DMS79 treated with DMSO at 0.1 percent for 48 hours (cell line): Measurements from ENCODE around the gene GPR161.
"Not testable (repeated sequence)": the region's sequence is repeated elsewhere in the genome, so short reads cannot be mapped to it uniquely, and the experiment has no call there.

Experiments
- DNase-seq: peaks from one replicate; lab custom pipeline; 2025; lab: John Stamatoyannopoulos, UW

Gene GPR161

GRCh38 chr1:168136709-168137514 is at the start of gene GPR161:
TSS of gene GPR161 (minus strand) at chr1:168136930. CDS start at chr1:168104850, 32,080 bp downstream.
- peak; percentile 46 for DNase-seq

GRCh38 chr1:168181063-168181720 is 44.5 kb upstream of the GPR161 start:
- not testable (repeated sequence) for DNase-seq

- peak; percentile 42 for DNase-seq
Observed at GRCh38 chr1:168180148-168180524, 43.4 kb upstream of the GPR161 start.

GRCh38 chr1:168179438-168180147 is 42.9 kb upstream of the GPR161 start:
- DNase-seq, result peak; percentile 55

- peak; percentile 98 for DNase-seq
Observed at GRCh38 chr1:168178638-168179437, 42.1 kb upstream of the GPR161 start, which contains the start of gene TIPRL. TSS of gene TIPRL (plus strand) at chr1:168178962. CDS start at chr1:168179078, 116 bp downstream.

GRCh38 chr1:168178227-168178637 is 41.5 kb upstream of the GPR161 start:
- no peak for DNase-seq

- DNase-seq, result no peak
Observed at GRCh38 chr1:168172250-168172915, 35.7 kb upstream of the GPR161 start.

GRCh38 chr1:168170564-168171508 is 34.1 kb upstream of the GPR161 start:
- DNase-seq, result no peak

GRCh38 chr1:168167806-168168205 is 31.1 kb upstream of the GPR161 start:
- no peak for DNase-seq

- DNase-seq, result no peak
Observed at GRCh38 chr1:168164771-168165170, 28.0 kb upstream of the GPR161 start.

- DNase-seq, result no peak
Observed at GRCh38 chr1:168163670-168164069, 26.9 kb upstream of the GPR161 start.

- DNase-seq, result peak; percentile 11
Observed at GRCh38 chr1:168161459-168161858, 24.7 kb upstream of the GPR161 start.

GRCh38 chr1:168159979-168160378 is 23.2 kb upstream of the GPR161 start:
- no peak for DNase-seq

GRCh38 chr1:168159251-168159650 is 22.5 kb upstream of the GPR161 start:
- no peak for DNase-seq

- DNase-seq, result no peak
Observed at GRCh38 chr1:168157638-168158037, 20.9 kb upstream of the GPR161 start.

GRCh38 chr1:168155910-168156309 is 19.2 kb upstream of the GPR161 start:
- no peak for DNase-seq

GRCh38 chr1:168154707-168155106 is 18.0 kb upstream of the GPR161 start:
- DNase-seq, result not testable (repeated sequence)

- no peak for DNase-seq
Observed at GRCh38 chr1:168151935-168152334, 15.2 kb upstream of the GPR161 start.

- no peak for DNase-seq
Observed at GRCh38 chr1:168150283-168150682, 13.6 kb upstream of the GPR161 start.

GRCh38 chr1:168148916-168149315 is 12.2 kb upstream of the GPR161 start:
- DNase-seq, result no peak
